ENCODE results near the gene ZNF335. TPM values are rescaled to one million over a fixed set of nuclear protein-coding genes. Genes with fewer than 3 reads are reported as not detected.

Gene ZNF335
- total and polyA plus RNA-seq, 2 of the 8 experiments (the other 6 are each of a cell fraction or from before 2014, with no cell fraction given): 12.4 to 14.6 TPM

GRCh38 chr20:45985573-45985972 is 13.6 kb upstream of the ZNF335 start:
- H2BK12ac ChIP-seq (ENCODE audit: low read depth, low read length): 0 out of 2 replicates have a peak overlapping the region, but pooled peaks have one; percentile 1
- no peak overlapping the region for H3K9ac ChIP-seq (replicated peaks in 1 of 4; ENCODE audit: extremely low read depth in 1 of 4, low read depth in 3 of 4, low read length in 3 of 4)
- POLR2A ChIA-PET (ENCODE audit: partially characterized antibody): interaction anchor here (1.0 to 1.5 kb wide), 4 partner anchors 13 to 72 kb away, joined by 3 to 8 read pairs (median 4); partner anchors contain the start of genes PCIF1 and ZNF335
- TF ChIP-seq CTCF (IDR thresholded peaks at IDR 0.05; ENCODE audit: control extremely low read depth in 1 of 3, insufficient read depth in 1 of 3, low read depth in 1 of 3, low read length in 3 of 3) (peak; percentile 10 to 12 (median 11); a peak in 3 of 4 replicates), FOSL1 (IDR thresholded peaks at IDR 0.05; ENCODE audit: insufficient read depth, low read depth, low read length) (no peak), CEBPB (IDR thresholded peaks at IDR 0.05; ENCODE audit: low read depth, low read length) (no peak), RAD21 (IDR thresholded peaks at IDR 0.05 in 1 of 2, conservative IDR thresholded peaks at IDR 0.05 in 1 of 2; ENCODE audit: low read depth in 2 of 2, low read length in 2 of 2) (peak; percentile 20 to 27; a peak in 1 of 4 replicates), NRF1 (IDR thresholded peaks at IDR 0.05; ENCODE audit: low read depth, low read length) (no peak), GABPA (IDR thresholded peaks at IDR 0.05; ENCODE audit: borderline replicate concordance, insufficient read depth, low read length) (no peak), KDM4A (IDR thresholded peaks at IDR 0.05; ENCODE audit: low read depth, low read length, severe bottlenecking) (no peak), USF2 (IDR thresholded peaks at IDR 0.05; ENCODE audit: low read length) (no peak), KDM5A (IDR thresholded peaks at IDR 0.05; ENCODE audit: low read length) (no peak)

More at GRCh38 chr20:45985573-45985972, 13.6 kb upstream of the ZNF335 start:
- Histone ChIP-seq H3K4ac (replicated peaks; ENCODE audit: insufficient read length, low read depth, low read length) (no peak overlapping the region), H2BK5ac (ENCODE audit: low read depth, low read length) (no peak overlapping the region), H3K56ac (replicated peaks; ENCODE audit: insufficient read length, low read depth, low read length) (no peak overlapping the region), H3K79me2 (ENCODE audit: control insufficient read depth in 1 of 2, insufficient read depth in 2 of 2, low read length in 2 of 2) (no peaks in the 10 kb centered on the region), H3K23me2 (ENCODE audit: low read depth, low read length) (no peaks in the 10 kb centered on the region; the same call in 1 of the 2 replicates), H3K4me1 (replicated peaks in 1 of 4; ENCODE audit: control insufficient read depth in 3 of 4, insufficient read depth in 4 of 4, low read length in 3 of 4) (peaks cover 0 to 8% (median 6%) of the 10 kb centered on the region in 4 experiments; a peak in 5 of 7 replicates), H2AFZ (ENCODE audit: low read length) (no peak overlapping the region), H4K5ac (ENCODE audit: insufficient read length, low read depth, low read length) (no peak overlapping the region), H3K27me3 (replicated peaks in 1 of 4; ENCODE audit: control insufficient read depth in 3 of 4, extremely low read depth in 1 of 4, insufficient read depth in 3 of 4, low read length in 3 of 4) (no peaks in the 10 kb centered on the region), H3K27ac (ENCODE audit: low read depth, low read length) (no peak overlapping the region), H3K18ac (ENCODE audit: extremely low read depth, low read length) (no peak overlapping the region), H4K8ac (ENCODE audit: extremely low read depth, insufficient read depth, low read length) (no peak overlapping the region), H2BK120ac (replicated peaks; ENCODE audit: low read depth, low read length) (no peak overlapping the region), H3K14ac (ENCODE audit: insufficient read length) (no peak overlapping the region), H3K9me3 (ENCODE audit: insufficient read depth in 2 of 2, low read depth in 1 of 2, low read length in 1 of 2) (no peaks in the 10 kb centered on the region), H4K20me1 (replicated peaks in 1 of 2; ENCODE audit: control insufficient read depth in 1 of 2, insufficient read depth in 2 of 2, low read length in 2 of 2) (no peaks in the 10 kb centered on the region), H3K36me3 (ENCODE audit: control insufficient read depth in 2 of 4, insufficient read depth in 4 of 4, low read length in 3 of 4) (no peaks in the 10 kb centered on the region), H2BK20ac (ENCODE audit: low read length) (no peak overlapping the region), H3K23ac (ENCODE audit: insufficient read length) (no peak overlapping the region), H3K79me1 (ENCODE audit: low read depth, low read length) (no peaks in the 10 kb centered on the region), H2AK5ac (ENCODE audit: low read depth, low read length) (no peak overlapping the region), H4K91ac (replicated peaks; ENCODE audit: insufficient read length, low read length) (no peak overlapping the region), H3K4me3 (ENCODE audit: extremely low read depth in 1 of 4, insufficient read depth in 2 of 4, low read depth in 3 of 4, low read length in 4 of 4) (no peak overlapping the region), H3K4me2 (ENCODE audit: insufficient read depth in 1 of 2, low read depth in 2 of 2, low read length in 2 of 2) (no peak overlapping the region), H2BK15ac (ENCODE audit: low read length) (0 out of 2 replicates have a peak overlapping the region, but pooled peaks have one; percentile 33)
- DNase-seq (ENCODE audit: low read depth in 1 of 2, low spot score in 2 of 2) (no peak), FAIRE-seq (no peak)
- CTCF ChIA-PET (ENCODE audit: partially characterized antibody): interaction anchor here (0.6 to 12.8 kb wide), 11 partner anchors 9 to 81 kb away, joined by 3 to 156 read pairs (median 12); partner anchors contain the start of gene MMP9
- 77% methylated on average over 7 of the region's 7 CpGs; no CpG with 5 or more reads in 1 of the 2 experiments for WGBS, 2 experiments (ENCODE audit: extremely low coverage in 1 of 2, insufficient coverage in 1 of 2, insufficient read length in 1 of 2, insufficient replicate concordance in 2 of 2, low coverage in 1 of 2, low lambda C conversion rate in 2 of 2, missing lambda C conversion rate in 1 of 2)

All from H1 (cell line).